HL-60 (cell line): Measurements from ENCODE around the gene MALAT1.
A peak's percentile ranks its signal among the peaks of the same experiment; 100 is the strongest.

ENCODE experiments used
- DNase-seq, 2 experiments: peaks; one replicate each; pipeline ENCODE4 v3.0.0-alpha.2; 2010 to 2020; ENCODE audit warnings: low read depth in 1 of 2, low spot score in 1 of 2
- H3K27ac ChIP-seq: fragments of 250-450 bp; sonication (Bioruptor Pico); replicated peaks from 2 replicates; pipeline ENCODE4 v1.5.1; 2020; ENCODE audit warnings: mild to moderate bottlenecking, moderate library complexity
- H3K27me3 ChIP-seq: fragments of 250-450 bp; sonication (Bioruptor Pico); 2 replicates; pipeline ENCODE4 v1.5.1; 2021; ENCODE audit warnings: mild to moderate bottlenecking, moderate library complexity; ENCODE audit not compliant: insufficient read depth, poor library complexity, severe bottlenecking
- H3K4me3 ChIP-seq: replicated peaks from 2 replicates; pipeline ENCODE4 v1.5.1; 2011; ENCODE audit warnings: mild to moderate bottlenecking, control low read depth, low read length; ENCODE audit not compliant: insufficient read depth
- CTCF ChIP-seq: IDR thresholded peaks from one replicate; pipeline ENCODE4 v1.5.1; 2011; ENCODE audit warnings: low read length, control low read depth, inconsistent platforms; ENCODE audit not compliant: insufficient read depth
- GABPA ChIP-seq: IDR thresholded peaks from 2 replicates; pipeline ENCODE4 v1.6.1; 2012; ENCODE audit warnings: low read depth
- POLR2AphosphoS5 ChIP-seq: IDR thresholded peaks from 2 replicates; pipeline ENCODE4 v1.6.1; 2012; ENCODE audit warnings: low read depth
- REST ChIP-seq: IDR thresholded peaks from 2 replicates; pipeline ENCODE4 v1.6.1; 2012; ENCODE audit warnings: low read depth; ENCODE audit not compliant: insufficient replicate concordance
- SPI1 ChIP-seq: IDR thresholded peaks from 2 replicates; pipeline ENCODE4 v1.6.1; 2012; ENCODE audit warnings: low read depth, mild to moderate bottlenecking, borderline replicate concordance

MALAT1 gene

GRCh38 chr11:65454311-65454695, 44.5 kb upstream of the MALAT1 start:
- Histone ChIP-seq H3K27ac (no peak overlapping the region), H3K4me3 (peak overlapping the region; percentile 48; the same call in 1 of the 2 replicates), H3K27me3 (no peaks in the 10 kb centered on the region)
- TF ChIP-seq POLR2AphosphoS5 = no peak
- no peak for TF ChIP-seq GABPA
- TF ChIP-seq SPI1 = no peak
- no peak for TF ChIP-seq REST
- no peak for TF ChIP-seq CTCF
- DNase-seq = no peak

GRCh38 chr11:65454696-65455456, 44.0 kb upstream of the MALAT1 start:
- H3K4me3 ChIP-seq = peak overlapping the region; percentile 48
- H3K27me3 ChIP-seq = no peaks in the 10 kb centered on the region
- H3K27ac ChIP-seq = 0 out of 2 replicates have a peak overlapping the region, but pooled peaks have one; percentile 25
- peak; percentile 80 to 82 for DNase-seq
- no peak for TF ChIP-seq REST
- no peak for TF ChIP-seq SPI1
- no peak for TF ChIP-seq CTCF
- TF ChIP-seq GABPA = no peak
- TF ChIP-seq POLR2AphosphoS5 = no peak

GRCh38 chr11:65456418-65456817, 42.4 kb upstream of the MALAT1 start:
- no peak for DNase-seq
- H3K27ac ChIP-seq = no peak overlapping the region
- no peak for TF ChIP-seq SPI1
- TF ChIP-seq CTCF = no peak
- no peak for TF ChIP-seq GABPA
- H3K4me3 ChIP-seq = no peak overlapping the region
- H3K27me3 ChIP-seq = no peaks in the 10 kb centered on the region
